ENCODE measurements around the gene DCUN1D3. TPM values are rescaled to one million over a fixed set of nuclear protein-coding genes. Genes with fewer than 3 reads are reported as not detected.

DCUN1D3 gene
- total RNA-seq, 3 donors from 2014 or later = 5.8 to 7.5 (median 7.3) TPM

- H3K27me3 Mint-ChIP-seq (ENCODE audit: low read depth) = no peaks in the 10 kb centered on the region
- no peaks in the 10 kb centered on the region for H3K9me3 Mint-ChIP-seq
- no peak for DNase-seq
- ATAC-seq = no peak
- H3K4me1 Mint-ChIP-seq (ENCODE audit: low read depth) = peaks cover 43% of the 10 kb centered on the region
- H3K36me3 Mint-ChIP-seq (ENCODE audit: insufficient read depth) = no peaks in the 10 kb centered on the region
- peak overlapping the region; percentile 46 for H3K4me3 Mint-ChIP-seq
Measured at GRCh38 chr16:20904507-20905081, 4.4 kb upstream of the DCUN1D3 start.

GRCh38 chr16:20903899-20904506 lies 3.8 kb upstream of the DCUN1D3 start:
- Mint-ChIP-seq H3K4me1 (ENCODE audit: low read depth) (peaks cover 48% of the 10 kb centered on the region), H3K4me3 (peak overlapping the region; percentile 46), H3K36me3 (ENCODE audit: insufficient read depth) (no peaks in the 10 kb centered on the region), H3K9me3 (no peaks in the 10 kb centered on the region), H3K27me3 (ENCODE audit: low read depth) (no peaks in the 10 kb centered on the region)
- DNase-seq (no peak), ATAC-seq (no peak)

- H3K27me3 Mint-ChIP-seq (ENCODE audit: low read depth) = no peaks in the 10 kb centered on the region
- H3K4me1 Mint-ChIP-seq (ENCODE audit: low read depth) = peaks cover 55% of the 10 kb centered on the region
- peak overlapping the region; percentile 17 for H3K4me3 Mint-ChIP-seq
- ATAC-seq (no peak), DNase-seq (no peak)
- H3K9me3 Mint-ChIP-seq = no peaks in the 10 kb centered on the region
- H3K36me3 Mint-ChIP-seq (ENCODE audit: insufficient read depth) = no peaks in the 10 kb centered on the region
Measured at GRCh38 chr16:20903116-20903898, 3.1 kb upstream of the DCUN1D3 start.

GRCh38 chr16:20902426-20902825 lies 2.3 kb upstream of the DCUN1D3 start:
- Mint-ChIP-seq H3K4me1 (ENCODE audit: low read depth) (peaks cover 62% of the 10 kb centered on the region), H3K27me3 (ENCODE audit: low read depth) (no peaks in the 10 kb centered on the region), H3K9me3 (no peaks in the 10 kb centered on the region), H3K4me3 (no peak overlapping the region), H3K36me3 (ENCODE audit: insufficient read depth) (peaks cover 3% of the 10 kb centered on the region)
- ATAC-seq (no peak), DNase-seq (no peak)

- Mint-ChIP-seq H3K9me3 (no peaks in the 10 kb centered on the region), H3K4me3 (peak overlapping the region; percentile 95), H3K36me3 (ENCODE audit: insufficient read depth) (peaks cover 4% of the 10 kb centered on the region), H3K4me1 (ENCODE audit: low read depth) (peaks cover 65% of the 10 kb centered on the region), H3K27me3 (ENCODE audit: low read depth) (no peaks in the 10 kb centered on the region)
- ATAC-seq (no peak), DNase-seq (no peak)
Measured at GRCh38 chr16:20901436-20902112, 1.4 kb upstream of the DCUN1D3 start.

GRCh38 chr16:20901068-20901435 lies 894 bp upstream of the DCUN1D3 start:
- no peaks in the 10 kb centered on the region for H3K9me3 Mint-ChIP-seq
- H3K36me3 Mint-ChIP-seq (ENCODE audit: insufficient read depth) = peaks cover 4% of the 10 kb centered on the region
- H3K4me1 Mint-ChIP-seq (ENCODE audit: low read depth) = peaks cover 64% of the 10 kb centered on the region
- ATAC-seq = no peak
- DNase-seq = no peak
- H3K27me3 Mint-ChIP-seq (ENCODE audit: low read depth) = no peaks in the 10 kb centered on the region
- peak overlapping the region; percentile 95 for H3K4me3 Mint-ChIP-seq

- Mint-ChIP-seq H3K9me3 (no peaks in the 10 kb centered on the region), H3K27me3 (ENCODE audit: low read depth) (no peaks in the 10 kb centered on the region), H3K4me3 (peak overlapping the region; percentile 95), H3K36me3 (ENCODE audit: insufficient read depth) (peaks cover 9% of the 10 kb centered on the region), H3K4me1 (ENCODE audit: low read depth) (peaks cover 59% of the 10 kb centered on the region)
- DNase-seq = no peak
- peak; percentile 8 to 24 for ATAC-seq
Measured at GRCh38 chr16:20899477-20900298, 470 bp downstream of the DCUN1D3 start.

- Mint-ChIP-seq H3K27me3 (ENCODE audit: low read depth) (no peaks in the 10 kb centered on the region), H3K36me3 (ENCODE audit: insufficient read depth) (peaks cover 9% of the 10 kb centered on the region), H3K4me3 (peak overlapping the region; percentile 95), H3K4me1 (ENCODE audit: low read depth) (peaks cover 54% of the 10 kb centered on the region), H3K9me3 (no peaks in the 10 kb centered on the region)
- ATAC-seq (no peak), DNase-seq (no peak)
Measured at GRCh38 chr16:20899071-20899470, 1.1 kb downstream of the DCUN1D3 start.

GRCh38 chr16:20897922-20898321 lies 2.2 kb downstream of the DCUN1D3 start:
- H3K4me3 Mint-ChIP-seq = no peak overlapping the region
- DNase-seq = no peak
- H3K4me1 Mint-ChIP-seq (ENCODE audit: low read depth) = peaks cover 42% of the 10 kb centered on the region
- no peaks in the 10 kb centered on the region for H3K9me3 Mint-ChIP-seq
- H3K27me3 Mint-ChIP-seq (ENCODE audit: low read depth) = no peaks in the 10 kb centered on the region
- H3K36me3 Mint-ChIP-seq (ENCODE audit: insufficient read depth) = peaks cover 12% of the 10 kb centered on the region
- no peak for ATAC-seq

- Mint-ChIP-seq H3K36me3 (ENCODE audit: insufficient read depth) (peaks cover 12% of the 10 kb centered on the region), H3K9me3 (no peaks in the 10 kb centered on the region), H3K27me3 (ENCODE audit: low read depth) (no peaks in the 10 kb centered on the region), H3K4me1 (ENCODE audit: low read depth) (peaks cover 39% of the 10 kb centered on the region), H3K4me3 (no peak overlapping the region)
- no peak for ATAC-seq
- no peak for DNase-seq
Measured at GRCh38 chr16:20897253-20897897, 2.8 kb downstream of the DCUN1D3 start.

GRCh38 chr16:20894388-20894787 lies 5.8 kb downstream of the DCUN1D3 start:
- no peak for DNase-seq
- Mint-ChIP-seq H3K4me3 (no peak overlapping the region), H3K9me3 (no peaks in the 10 kb centered on the region), H3K36me3 (ENCODE audit: insufficient read depth) (peaks cover 12% of the 10 kb centered on the region), H3K4me1 (ENCODE audit: low read depth) (peaks cover 23% of the 10 kb centered on the region), H3K27me3 (ENCODE audit: low read depth) (no peaks in the 10 kb centered on the region)
- ATAC-seq = no peak

GRCh38 chr16:20889625-20890275 lies 10.4 kb downstream of the DCUN1D3 start:
- peaks cover 8% of the 10 kb centered on the region for H3K36me3 Mint-ChIP-seq (ENCODE audit: insufficient read depth)
- no peak for ATAC-seq
- H3K9me3 Mint-ChIP-seq = no peaks in the 10 kb centered on the region
- peaks cover 7% of the 10 kb centered on the region for H3K4me1 Mint-ChIP-seq (ENCODE audit: low read depth)
- H3K4me3 Mint-ChIP-seq = no peak overlapping the region
- no peak for DNase-seq
- H3K27me3 Mint-ChIP-seq (ENCODE audit: low read depth) = no peaks in the 10 kb centered on the region

- ATAC-seq (no peak), DNase-seq (no peak)
- Mint-ChIP-seq H3K36me3 (ENCODE audit: insufficient read depth) (peaks cover 6% of the 10 kb centered on the region), H3K27me3 (ENCODE audit: low read depth) (no peaks in the 10 kb centered on the region), H3K4me3 (no peak overlapping the region), H3K4me1 (ENCODE audit: low read depth) (peaks cover 14% of the 10 kb centered on the region), H3K9me3 (no peaks in the 10 kb centered on the region)
Measured at GRCh38 chr16:20887207-20887606, 13.0 kb downstream of the DCUN1D3 start.
